Activated CD4-positive, CD25-positive, alpha-beta regulatory T cell treated with anti-CD3 and anti-CD28 coated beads, Interleukin-2, amount 50 U/mL, for 72 hours (primary cell): ENCODE data around the gene RCN1.
A peak's percentile ranks its signal among the peaks of the same experiment; 100 is the strongest.
"Not testable (repeated sequence)": the region's sequence is repeated elsewhere in the genome, so short reads cannot be mapped to it uniquely, and the experiment has no call there.

Source experiments
- DNase-seq: peaks from one replicate; pipeline ENCODE4 v3.0.0; 2021

Gene RCN1

GRCh38 chr11:32090545-32091370, at the start of gene RCN1:
Gene RCN1 (plus strand): TSS chr11:32091074. CDS start chr11:32091197, 123 bp downstream.
- peak; percentile 53 for DNase-seq

- DNase-seq, result no peak
Observed at GRCh38 chr11:32043737-32044136, 47.1 kb upstream of the RCN1 start.

- DNase-seq, result no peak
Observed at GRCh38 chr11:32044158-32044863, 46.6 kb upstream of the RCN1 start.

- no peak for DNase-seq
Observed at GRCh38 chr11:32045456-32045855, 45.4 kb upstream of the RCN1 start.

- DNase-seq, result no peak
Observed at GRCh38 chr11:32050264-32050663, 40.6 kb upstream of the RCN1 start.

GRCh38 chr11:32052215-32052614, 38.7 kb upstream of the RCN1 start:
- peak; percentile 40 for DNase-seq

GRCh38 chr11:32053151-32053888, 37.6 kb upstream of the RCN1 start:
- DNase-seq, result no peak

- DNase-seq, result no peak
Observed at GRCh38 chr11:32055861-32056260, 35.0 kb upstream of the RCN1 start.

- no peak for DNase-seq
Observed at GRCh38 chr11:32056438-32056837, 34.4 kb upstream of the RCN1 start.

- no peak for DNase-seq
Observed at GRCh38 chr11:32059686-32060462, 31.0 kb upstream of the RCN1 start.

- no peak for DNase-seq
Observed at GRCh38 chr11:32062540-32062939, 28.3 kb upstream of the RCN1 start.

GRCh38 chr11:32063031-32063430, 27.8 kb upstream of the RCN1 start:
- DNase-seq, result not testable (repeated sequence)

GRCh38 chr11:32065865-32066629, 24.8 kb upstream of the RCN1 start:
- DNase-seq, result no peak

- no peak for DNase-seq
Observed at GRCh38 chr11:32068134-32068870, 22.6 kb upstream of the RCN1 start.

- DNase-seq, result no peak
Observed at GRCh38 chr11:32069361-32070058, 21.4 kb upstream of the RCN1 start.

GRCh38 chr11:32070692-32071091, 20.2 kb upstream of the RCN1 start:
- DNase-seq, result no peak

GRCh38 chr11:32071811-32072210, 19.1 kb upstream of the RCN1 start:
- no peak for DNase-seq

GRCh38 chr11:32072872-32073643, 17.8 kb upstream of the RCN1 start:
- no peak for DNase-seq

GRCh38 chr11:32073644-32074026, 17.2 kb upstream of the RCN1 start:
- no peak for DNase-seq

GRCh38 chr11:32079553-32079952, 11.3 kb upstream of the RCN1 start:
- no peak for DNase-seq
